Measurements from ENCODE around the gene SLC39A2.
"Not testable (repeated sequence)": the region's sequence is repeated elsewhere in the genome, so short reads cannot be mapped to it uniquely, and the experiment has no call there.

SLC39A2 gene

GRCh38 chr14:20998674-20999366, at the start of gene SLC39A2:
TSS of gene SLC39A2 (plus strand) at chr14:20999293. CDS start at chr14:20999447, 154 bp downstream.
- peak; percentile 29 for DNase-seq (ENCODE audit: low read depth)

GRCh38 chr14:20954736-20955537, 44.2 kb upstream of the SLC39A2 start, which contains the start of gene RNASE2:
TSS of gene RNASE2 (plus strand) at chr14:20955487. CDS start at chr14:20955772, 285 bp downstream.
- not testable (repeated sequence) for DNase-seq (ENCODE audit: low read depth)

- DNase-seq (ENCODE audit: low read depth): not testable (repeated sequence)
These were observed 43.6 kb upstream of the SLC39A2 start for GRCh38 chr14:20955538-20955873.

- no peak for DNase-seq (ENCODE audit: low read depth)
These were observed 42.6 kb upstream of the SLC39A2 start for GRCh38 chr14:20956376-20956976.

GRCh38 chr14:20958946-20959345, 40.1 kb upstream of the SLC39A2 start:
- not testable (repeated sequence) for DNase-seq (ENCODE audit: low read depth)

- no peak for DNase-seq (ENCODE audit: low read depth)
These were observed 29.8 kb upstream of the SLC39A2 start for GRCh38 chr14:20969336-20969735.

GRCh38 chr14:20970647-20970982, 28.5 kb upstream of the SLC39A2 start:
- DNase-seq (ENCODE audit: low read depth): no peak

- DNase-seq (ENCODE audit: low read depth): peak; percentile 76
These were observed 27.9 kb upstream of the SLC39A2 start for GRCh38 chr14:20970983-20971704.

GRCh38 chr14:20971705-20972021, 27.4 kb upstream of the SLC39A2 start:
- no peak for DNase-seq (ENCODE audit: low read depth)

- no peak for DNase-seq (ENCODE audit: low read depth)
These were observed 25.6 kb upstream of the SLC39A2 start for GRCh38 chr14:20973501-20973900.

- DNase-seq (ENCODE audit: low read depth): no peak
These were observed 22.8 kb upstream of the SLC39A2 start for GRCh38 chr14:20976291-20976690.

GRCh38 chr14:20978687-20979086, 20.4 kb upstream of the SLC39A2 start:
- DNase-seq (ENCODE audit: low read depth): no peak

GRCh38 chr14:20980906-20981305, 18.2 kb upstream of the SLC39A2 start:
- DNase-seq (ENCODE audit: low read depth): no peak

GRCh38 chr14:20982646-20983369, 16.3 kb upstream of the SLC39A2 start:
- DNase-seq (ENCODE audit: low read depth): no peak

GRCh38 chr14:20985650-20986049, 13.4 kb upstream of the SLC39A2 start:
- DNase-seq (ENCODE audit: low read depth): not testable (repeated sequence)

- peak; percentile 88 for DNase-seq (ENCODE audit: low read depth)
These were observed 12.3 kb upstream of the SLC39A2 start for GRCh38 chr14:20986811-20987210.

- no peak for DNase-seq (ENCODE audit: low read depth)
These were observed 10.2 kb upstream of the SLC39A2 start for GRCh38 chr14:20988717-20989470.

GRCh38 chr14:20989471-20989786, 9.7 kb upstream of the SLC39A2 start:
- DNase-seq (ENCODE audit: low read depth): no peak

- peak; percentile 97 for DNase-seq (ENCODE audit: low read depth)
These were observed 9.1 kb upstream of the SLC39A2 start, which contains the start of gene METTL17 for GRCh38 chr14:20989787-20990600. TSS of gene METTL17 (plus strand) at chr14:20989980. CDS start at chr14:20990003, 23 bp downstream.

GRCh38 chr14:20996521-20996920, 2.6 kb upstream of the SLC39A2 start:
- no peak for DNase-seq (ENCODE audit: low read depth)

Measured in fibroblast of the conjunctiva (primary cell).